Measurements from ENCODE around the gene TNIK. TPM values are rescaled to one million over a fixed set of nuclear protein-coding genes. Genes with fewer than 3 reads are reported as not detected.

The TNIK gene
- total and polyA plus RNA-seq, 2 of the 13 experiments (the other 11 are each of a cell fraction or from before 2014, with no cell fraction given), result 0.15 to 0.22 TPM

DNA sequence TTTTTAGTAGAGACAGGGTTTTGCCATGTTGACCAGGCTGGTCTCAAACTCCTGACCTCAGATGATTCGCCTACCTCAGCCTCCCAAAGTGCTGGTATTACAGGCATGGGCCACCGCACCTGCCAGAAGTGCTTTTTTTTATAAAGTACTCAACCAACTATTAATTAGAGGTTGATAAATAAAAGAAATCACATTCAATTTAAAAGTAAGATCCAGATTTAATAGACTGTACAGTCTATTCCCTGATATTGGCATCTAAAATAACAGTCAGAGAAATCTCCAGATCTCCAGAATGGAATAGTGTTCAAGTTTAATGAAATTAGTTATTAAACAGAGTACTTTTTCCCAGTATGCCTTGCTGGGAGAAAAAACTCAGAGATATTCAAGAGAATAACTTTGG is 290.8 kb downstream of the TNIK start:
- TF ChIP-seq, protein P1, sequence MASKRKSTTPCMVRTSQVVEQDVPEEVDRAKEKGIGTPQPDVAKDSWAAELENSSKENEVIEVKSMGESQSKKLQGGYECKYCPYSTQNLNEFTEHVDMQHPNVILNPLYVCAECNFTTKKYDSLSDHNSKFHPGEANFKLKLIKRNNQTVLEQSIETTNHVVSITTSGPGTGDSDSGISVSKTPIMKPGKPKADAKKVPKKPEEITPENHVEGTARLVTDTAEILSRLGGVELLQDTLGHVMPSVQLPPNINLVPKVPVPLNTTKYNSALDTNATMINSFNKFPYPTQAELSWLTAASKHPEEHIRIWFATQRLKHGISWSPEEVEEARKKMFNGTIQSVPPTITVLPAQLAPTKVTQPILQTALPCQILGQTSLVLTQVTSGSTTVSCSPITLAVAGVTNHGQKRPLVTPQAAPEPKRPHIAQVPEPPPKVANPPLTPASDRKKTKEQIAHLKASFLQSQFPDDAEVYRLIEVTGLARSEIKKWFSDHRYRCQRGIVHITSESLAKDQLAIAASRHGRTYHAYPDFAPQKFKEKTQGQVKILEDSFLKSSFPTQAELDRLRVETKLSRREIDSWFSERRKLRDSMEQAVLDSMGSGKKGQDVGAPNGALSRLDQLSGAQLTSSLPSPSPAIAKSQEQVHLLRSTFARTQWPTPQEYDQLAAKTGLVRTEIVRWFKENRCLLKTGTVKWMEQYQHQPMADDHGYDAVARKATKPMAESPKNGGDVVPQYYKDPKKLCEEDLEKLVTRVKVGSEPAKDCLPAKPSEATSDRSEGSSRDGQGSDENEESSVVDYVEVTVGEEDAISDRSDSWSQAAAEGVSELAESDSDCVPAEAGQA (IDR thresholded peaks at IDR 0.05; ENCODE audit: low read depth), result no peak
- TF ChIP-seq, protein P1 (CRISPR knock-in tag; IDR thresholded peaks at IDR 0.05; ENCODE audit: borderline replicate concordance), result no peak

More for the DNA sequence above, 290.8 kb downstream of the TNIK start:
- no TSS peak for BruUV-seq (replicated peaks)
- H3K27ac ChIP-seq (ENCODE audit: extremely low read length, insufficient read depth, low read length), result no peak overlapping the region
- H3K79me2 ChIP-seq (ENCODE audit: insufficient read depth, low read length), result no peaks in the 10 kb centered on the region
- no peak overlapping the region for H3K9ac ChIP-seq (ENCODE audit: insufficient read depth, low read depth, low read length)
- CTCF ChIA-PET (ENCODE audit: low intra/inter-chr PET ratio, low total read pairs), result interaction anchor here (2.8 kb wide), 1 partner anchor 208 kb away, joined by 18 read pairs; no protein-coding TSS in a partner anchor
- H2AFZ ChIP-seq (ENCODE audit: low read length), result no peak overlapping the region
- ATAC-seq (no peak), DNase-seq (ENCODE audit: low spot score) (no peak), FAIRE-seq (no peak)
- intact Hi-C loops (cut with micrococcal nuclease; ENCODE audit: unreplicated experiment), result loop anchor here (5.0 kb wide), 1 partner anchor 207 kb away; no protein-coding TSS in a partner anchor
- no peak overlapping the region for H3K4me3 ChIP-seq (replicated peaks in 1 of 3; ENCODE audit: insufficient read depth in 1 of 3, low read depth in 2 of 3, low read length in 3 of 3)
- in situ Hi-C loops (cut with HindIII; ENCODE audit: extremely low pct_ligation_motif_present, low pct_unique_long_range_greater_than_20kb), result loop anchor here (5.0 kb wide), 2 partner anchors 122 to 207 kb away; no protein-coding TSS in a partner anchor
- H3K27me3 ChIP-seq (ENCODE audit: control insufficient read depth in 1 of 2, insufficient read depth in 2 of 2, low read length in 2 of 2), result no peaks in the 10 kb centered on the region; a peak in 1 of 5 replicates
- H3K4me2 ChIP-seq (ENCODE audit: low read depth, low read length), result no peak overlapping the region
- H3K4me1 ChIP-seq (ENCODE audit: insufficient read depth, low read length), result peaks cover 43% of the 10 kb centered on the region
- 91% methylated on average over 2 of the region's 2 CpGs for WGBS (ENCODE audit: low lambda C conversion rate)
- H3K36me3 ChIP-seq (replicated peaks in 1 of 2; ENCODE audit: control insufficient read depth in 1 of 2, insufficient read depth in 2 of 2, low read length in 2 of 2), result no peaks in the 10 kb centered on the region
- H3K9me3 ChIP-seq (ENCODE audit: low read length), result no peaks in the 10 kb centered on the region
- POLR2A ChIA-PET, result no interaction called here
- H4K20me1 ChIP-seq (ENCODE audit: insufficient read depth, low read length), result no peaks in the 10 kb centered on the region

All from HepG2 (cell line).